GM19240 (cell line): ENCODE data around the gene TMEM97.
A peak's percentile ranks its signal among the peaks of the same experiment; 100 is the strongest.
"Not testable (repeated sequence)": the region's sequence is repeated elsewhere in the genome, so short reads cannot be mapped to it uniquely, and the experiment has no call there.

Experiments
- DNase-seq: peaks from one replicate; pipeline ENCODE4 v3.0.0; 2011; ENCODE audit warnings: low spot score; ENCODE audit not compliant: insufficient read length

TMEM97 gene

DNA sequence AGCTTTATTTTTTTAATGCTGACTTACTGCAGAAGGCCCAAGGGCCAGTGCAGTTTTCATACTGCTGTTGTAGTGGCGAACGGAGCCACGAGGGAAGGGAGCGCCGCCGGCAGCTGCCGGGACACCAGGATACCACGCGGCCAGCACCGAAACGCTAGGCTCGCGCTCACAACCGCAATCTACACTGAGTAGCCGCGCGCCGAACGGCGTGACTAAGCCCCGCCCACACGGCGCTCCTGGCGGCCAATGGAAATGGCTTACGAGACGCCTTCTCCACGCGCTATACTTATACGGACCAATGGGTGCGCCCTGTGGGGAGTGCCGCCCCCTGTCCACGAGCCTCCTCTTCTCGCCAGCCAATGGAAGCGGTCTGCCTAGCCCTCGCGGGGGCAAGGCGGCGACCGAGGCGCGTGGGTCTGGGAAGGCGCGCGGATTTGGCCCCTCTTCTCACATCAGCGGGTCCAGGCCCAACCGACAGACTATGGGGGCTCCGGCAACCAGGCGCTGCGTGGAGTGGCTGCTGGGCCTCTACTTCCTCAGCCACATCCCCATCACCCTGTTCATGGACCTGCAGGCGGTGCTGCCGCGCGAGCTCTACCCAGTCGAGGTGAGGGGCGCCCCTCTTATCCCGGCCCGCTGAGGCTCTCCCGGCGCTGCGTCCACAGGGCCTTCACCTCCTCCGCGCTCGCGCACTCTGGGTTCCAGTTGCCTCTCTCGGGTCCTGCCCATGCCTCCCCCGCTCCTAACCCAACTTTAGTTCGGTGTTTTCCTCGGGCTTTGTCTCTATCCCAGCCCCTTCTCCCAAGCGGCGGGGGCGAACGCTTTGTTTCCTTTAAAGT lies at the start of gene TMEM97:
TSS of gene TMEM97 (plus strand) at position 442 of the 839 bp plus-strand sequence. CDS start at position 482, 40 bp downstream.
- DNase-seq, result peak; percentile 85

DNA sequence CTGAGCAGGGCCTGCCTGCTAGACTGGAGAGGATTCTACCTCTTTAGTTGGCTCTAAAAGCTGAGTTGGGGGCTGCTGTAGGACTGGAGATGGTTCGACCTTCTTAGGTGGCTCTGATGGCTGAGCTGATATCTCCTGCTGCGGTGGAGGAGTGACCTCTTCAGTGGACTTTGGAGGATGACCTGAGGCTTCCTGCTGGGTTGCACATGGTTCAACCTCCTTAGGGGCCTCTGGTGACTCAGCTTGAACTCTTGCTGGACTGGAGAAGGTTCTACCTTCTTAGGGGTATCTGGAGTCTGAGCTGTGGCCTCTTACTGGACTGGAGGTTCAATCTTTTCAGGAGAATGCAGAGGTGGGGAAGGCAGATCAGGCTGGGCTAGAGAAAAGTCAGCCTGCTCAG lies 48.9 kb upstream of the TMEM97 start:
- no peak for DNase-seq

DNA sequence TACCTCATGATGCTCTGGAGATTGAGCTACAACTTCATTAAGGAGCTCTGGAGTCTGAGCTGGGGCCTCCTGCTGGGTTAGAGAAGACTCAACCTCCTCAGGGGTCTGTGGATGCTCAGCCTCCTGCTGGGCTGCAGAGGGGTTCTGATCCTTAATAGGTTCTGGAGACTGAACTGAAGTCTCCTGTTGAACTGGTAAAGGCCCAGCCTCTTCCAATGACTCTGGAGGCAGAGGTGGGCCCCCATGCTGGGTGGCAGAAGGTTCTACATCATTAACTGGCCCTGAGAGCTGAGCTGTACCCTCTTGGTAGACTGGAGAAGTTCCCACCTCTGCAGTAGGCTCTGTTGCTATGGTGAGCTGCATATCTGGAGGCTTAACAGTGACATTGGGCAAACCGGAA lies 48.1 kb upstream of the TMEM97 start:
- no peak for DNase-seq

DNA sequence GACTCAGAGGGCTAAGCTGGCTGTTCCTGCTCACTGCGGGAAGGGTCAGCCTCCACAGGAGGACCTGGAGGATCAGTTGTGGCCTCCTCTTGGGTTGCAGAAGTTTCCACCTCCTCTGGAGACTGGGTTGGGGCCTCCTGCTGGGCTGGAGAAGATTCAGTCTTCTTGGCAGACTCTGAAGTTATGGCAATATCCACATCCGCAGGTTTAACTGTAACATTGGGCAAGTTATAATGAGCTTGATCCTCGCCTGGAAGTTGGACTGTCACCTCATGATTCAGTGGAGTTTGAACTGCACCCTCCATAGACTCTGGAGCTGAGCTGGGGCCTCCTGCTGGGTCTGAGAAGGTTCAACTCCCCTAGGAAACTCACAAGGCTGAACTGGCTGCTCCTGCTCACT lies 47.6 kb upstream of the TMEM97 start:
- DNase-seq, result no peak

DNA sequence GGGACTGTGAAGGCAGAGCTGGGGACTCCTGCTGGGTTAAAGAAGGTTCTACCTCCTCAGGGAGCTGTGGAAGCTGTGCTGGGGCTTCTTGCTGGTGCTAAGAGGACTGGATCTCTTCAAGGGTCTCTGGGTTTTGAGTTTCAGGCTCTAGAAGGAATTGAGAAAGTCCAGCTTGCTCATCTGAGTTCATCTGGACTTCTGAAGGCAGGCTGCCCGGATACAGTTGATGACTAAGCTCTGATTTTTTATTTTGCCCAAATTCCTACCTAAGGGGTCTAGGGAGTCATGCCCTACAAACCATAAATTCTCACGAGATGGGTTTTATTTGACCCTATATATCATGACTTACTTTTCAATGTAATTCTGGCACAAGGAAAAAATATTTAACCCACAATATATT lies 46.8 kb upstream of the TMEM97 start:
- no peak for DNase-seq

DNA sequence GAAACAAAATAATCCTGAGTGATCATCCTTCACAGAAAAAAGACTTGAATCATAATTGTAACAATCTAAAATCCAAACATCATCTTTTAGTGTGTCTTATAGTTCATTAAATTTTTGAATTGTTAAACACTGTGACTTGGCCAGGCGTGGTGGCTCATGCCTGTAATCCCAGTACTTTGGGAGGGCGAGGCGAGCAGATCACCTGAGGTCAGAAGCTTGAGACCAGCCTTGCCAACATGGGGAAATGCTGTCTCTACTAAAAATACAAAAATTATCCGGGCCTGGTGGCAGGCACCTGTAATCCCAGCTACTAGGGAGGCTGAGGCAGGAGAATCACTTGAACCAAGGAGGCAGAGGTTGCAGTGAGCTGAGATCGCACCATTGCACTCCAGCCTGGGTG lies 45.7 kb upstream of the TMEM97 start:
- DNase-seq, result not testable (repeated sequence)

DNA sequence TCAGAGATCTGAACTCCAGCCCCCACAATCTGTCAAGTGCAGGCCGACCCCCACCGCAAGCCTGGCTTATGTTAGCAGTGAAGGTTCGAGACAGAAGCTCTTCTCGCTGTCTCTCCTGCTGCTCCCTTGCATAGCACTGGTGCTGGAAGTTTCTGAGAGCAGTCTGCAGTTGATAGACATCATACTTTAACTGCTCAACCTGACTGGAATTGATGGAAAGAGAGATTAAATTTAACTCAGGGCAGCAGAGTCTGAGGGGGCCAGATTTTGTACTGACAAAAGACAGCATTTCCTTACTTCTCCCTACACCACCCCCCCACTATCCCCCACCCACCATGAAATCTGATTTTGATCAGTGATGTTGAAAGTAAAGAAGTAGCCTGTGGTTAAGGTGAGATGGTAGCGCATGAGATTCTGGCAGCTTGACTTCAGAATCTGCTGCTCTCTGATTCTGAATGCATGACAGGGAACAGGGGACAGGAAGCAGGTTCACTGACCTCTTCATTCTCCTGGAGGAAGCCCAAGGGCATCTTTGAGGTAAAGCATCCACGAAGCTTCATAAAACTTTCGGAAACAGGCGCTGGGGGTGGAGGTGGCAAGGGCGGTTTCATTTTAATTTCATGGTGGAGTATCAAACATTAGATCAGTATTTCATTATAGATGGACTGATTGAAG lies 44.3 kb upstream of the TMEM97 start:
- DNase-seq, result no peak

DNA sequence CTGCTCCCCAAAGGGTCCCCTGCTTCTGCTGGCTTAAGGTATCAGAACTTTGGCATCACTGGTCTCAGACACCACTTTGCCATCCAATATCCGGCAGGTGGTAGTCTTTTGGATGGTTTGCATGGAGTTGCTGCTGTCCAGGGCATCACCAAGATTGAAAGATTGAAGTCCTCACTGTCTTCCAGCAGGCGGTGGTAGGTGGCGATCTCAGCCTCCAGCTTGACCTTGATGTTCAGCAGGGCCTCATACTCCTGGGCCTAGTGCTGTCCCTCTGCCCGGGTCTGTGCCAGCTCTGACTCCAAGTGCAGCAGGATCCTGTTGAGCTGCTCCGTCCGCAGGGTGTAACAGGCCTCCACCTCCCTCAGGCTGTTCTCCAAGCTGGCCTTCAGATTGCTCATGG lies 43.0 kb upstream of the TMEM97 start:
- no peak for DNase-seq

DNA sequence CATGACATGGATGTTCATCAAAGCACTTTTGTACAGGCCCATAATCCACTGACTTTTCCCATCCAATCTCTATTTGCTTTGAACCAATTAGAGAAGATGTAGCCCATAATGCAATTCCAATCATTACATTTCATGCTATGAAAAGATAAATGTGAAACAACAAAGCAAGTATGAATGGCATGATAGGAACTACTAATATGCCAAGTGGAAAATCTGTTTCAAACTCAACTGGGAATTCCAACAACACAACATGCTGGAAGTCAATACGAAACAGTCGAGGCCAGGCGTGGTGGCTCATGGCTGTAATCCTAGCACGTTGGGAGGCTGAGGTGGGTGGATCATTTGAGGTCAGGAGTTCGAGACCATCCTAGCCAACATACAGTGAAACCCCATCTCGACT lies 39.6 kb upstream of the TMEM97 start:
- DNase-seq, result no peak

DNA sequence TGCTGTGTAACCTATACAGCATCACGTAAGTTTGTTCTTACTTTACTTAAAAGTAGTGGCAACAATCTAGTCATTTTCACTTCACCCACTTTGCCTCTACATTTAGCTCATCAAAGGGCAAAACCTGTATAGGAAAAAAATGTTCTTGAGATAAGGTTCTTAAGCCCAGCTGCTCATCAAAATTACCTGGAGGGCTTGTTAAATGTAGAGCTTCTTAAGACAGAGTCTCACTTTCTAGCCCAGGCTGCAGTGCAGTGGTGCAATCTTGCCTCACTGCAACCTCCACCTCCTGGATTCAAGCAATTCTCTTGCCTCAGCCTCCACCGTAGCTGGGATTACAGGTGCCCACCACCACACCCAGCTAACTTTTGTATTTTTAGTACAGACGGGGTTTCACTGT lies 38.2 kb upstream of the TMEM97 start:
- DNase-seq, result no peak

DNA sequence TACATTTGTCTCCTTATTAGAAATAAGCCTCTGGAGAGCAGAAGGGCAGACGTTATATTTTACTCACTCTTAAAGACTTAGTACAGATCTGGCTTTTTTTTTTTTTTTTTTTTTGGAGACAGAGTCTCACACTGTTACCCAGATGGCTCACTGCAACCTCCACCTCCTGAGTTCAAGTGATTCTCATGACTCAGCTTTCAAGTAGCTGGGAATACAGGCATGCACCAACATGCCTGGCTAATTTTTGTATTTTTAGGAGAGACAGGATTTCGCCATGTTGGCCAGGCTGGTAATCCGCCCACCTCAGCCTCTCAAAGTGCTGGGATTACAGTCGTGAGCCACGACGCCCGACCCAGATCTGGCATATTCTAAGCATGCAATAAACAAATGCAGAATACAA lies 36.4 kb upstream of the TMEM97 start:
- DNase-seq, result no peak

DNA sequence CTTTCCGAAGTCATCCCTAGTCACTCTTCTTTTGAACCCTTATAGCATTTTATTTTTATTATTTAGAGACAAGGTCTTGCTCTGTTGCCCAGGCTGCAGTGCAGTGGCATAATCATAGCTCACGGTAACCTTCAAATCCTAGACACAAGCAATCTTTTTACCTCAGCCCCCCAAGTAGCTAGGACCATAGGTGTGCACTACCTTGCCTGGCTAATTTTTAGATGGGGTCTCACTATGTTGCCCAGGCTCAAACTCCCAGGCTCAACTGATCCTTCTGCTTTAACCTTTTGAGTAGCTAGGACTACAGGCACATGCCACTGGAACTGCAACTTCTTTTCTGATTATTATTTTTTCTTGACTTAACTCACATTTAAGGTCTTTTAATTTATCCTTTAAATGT lies 33.0 kb upstream of the TMEM97 start:
- no peak for DNase-seq

DNA sequence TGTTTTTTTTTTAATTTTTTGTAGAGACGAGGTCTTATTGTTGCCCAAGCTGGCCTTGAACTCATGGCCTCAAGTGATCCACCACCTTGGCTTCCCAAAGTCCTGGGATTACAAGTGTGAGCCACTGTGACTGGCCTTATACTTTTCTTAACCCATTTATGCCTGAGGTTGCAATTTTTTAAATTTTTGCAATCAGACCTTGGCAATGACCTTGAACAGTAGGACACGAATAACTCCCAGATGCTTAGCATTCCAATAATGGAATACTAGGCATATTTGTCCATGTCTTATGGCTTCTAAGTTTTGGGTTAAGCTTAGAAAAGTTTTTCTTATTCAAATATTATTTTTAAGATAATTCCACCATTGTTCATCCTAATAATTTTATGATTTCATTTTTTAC lies 28.3 kb upstream of the TMEM97 start:
- DNase-seq, result no peak

DNA sequence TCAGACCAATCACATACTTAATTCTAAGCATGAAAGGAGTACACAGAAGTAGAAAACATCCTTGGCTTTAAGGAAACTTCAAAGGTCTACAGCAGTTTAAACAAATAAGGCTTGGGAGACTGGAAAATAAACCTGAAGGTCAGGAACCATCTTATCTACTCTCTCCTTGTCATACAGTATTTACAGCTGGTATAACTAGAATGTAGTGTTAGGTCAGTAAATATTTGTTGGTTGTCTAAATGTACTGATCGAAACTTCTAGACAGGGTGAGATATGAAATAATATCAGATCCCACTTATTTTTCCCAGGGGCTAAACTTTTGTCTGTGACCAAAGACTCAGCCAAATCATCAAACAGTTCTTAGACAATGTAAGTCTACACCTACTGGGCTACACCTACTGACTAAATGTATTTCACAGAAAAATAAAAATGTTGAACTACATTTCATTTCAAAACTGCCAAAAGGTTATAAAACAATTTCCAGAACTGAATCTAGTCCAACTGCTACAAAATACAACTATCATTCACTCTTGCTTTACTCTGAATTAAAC lies 27.1 kb upstream of the TMEM97 start:
- DNase-seq, result no peak

DNA sequence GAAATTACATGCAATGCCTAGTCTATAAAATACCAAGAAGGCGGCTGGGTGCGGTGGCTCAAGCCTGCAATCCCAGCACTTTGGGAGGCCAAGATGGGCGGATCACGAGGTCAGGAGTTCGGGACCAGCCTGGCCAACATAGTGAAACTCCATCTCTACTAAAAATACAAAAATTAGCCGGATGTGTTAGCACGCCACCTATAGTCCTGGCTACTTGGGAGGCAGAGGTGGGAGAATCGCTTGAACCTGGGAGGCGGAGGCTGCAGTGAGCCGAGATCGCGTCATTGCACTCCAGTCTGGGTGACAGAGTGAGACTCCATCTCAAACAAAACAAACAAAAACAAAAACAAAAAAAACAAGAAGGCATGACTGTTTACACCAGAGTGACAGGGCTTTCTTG lies 26.1 kb upstream of the TMEM97 start:
- not testable (repeated sequence) for DNase-seq

DNA sequence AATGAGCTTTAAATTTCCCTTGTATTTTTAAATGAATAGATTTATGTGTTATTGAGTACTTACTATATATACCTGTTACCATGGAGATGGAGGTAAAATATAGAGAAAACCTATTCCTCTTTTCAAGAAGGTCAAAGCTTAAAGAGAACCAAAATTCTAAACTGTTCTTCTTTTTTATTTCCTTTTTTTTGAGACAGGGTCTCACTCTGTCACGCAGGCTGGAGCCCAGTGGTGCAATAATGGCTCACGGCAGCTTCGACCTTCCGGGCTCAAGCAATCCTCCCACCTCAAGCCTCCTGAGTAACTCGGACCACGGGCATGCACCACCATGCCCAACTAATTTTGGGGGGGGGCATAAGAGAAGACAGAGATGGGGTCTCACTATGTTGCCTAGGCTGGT lies 25.0 kb upstream of the TMEM97 start:
- DNase-seq, result no peak

DNA sequence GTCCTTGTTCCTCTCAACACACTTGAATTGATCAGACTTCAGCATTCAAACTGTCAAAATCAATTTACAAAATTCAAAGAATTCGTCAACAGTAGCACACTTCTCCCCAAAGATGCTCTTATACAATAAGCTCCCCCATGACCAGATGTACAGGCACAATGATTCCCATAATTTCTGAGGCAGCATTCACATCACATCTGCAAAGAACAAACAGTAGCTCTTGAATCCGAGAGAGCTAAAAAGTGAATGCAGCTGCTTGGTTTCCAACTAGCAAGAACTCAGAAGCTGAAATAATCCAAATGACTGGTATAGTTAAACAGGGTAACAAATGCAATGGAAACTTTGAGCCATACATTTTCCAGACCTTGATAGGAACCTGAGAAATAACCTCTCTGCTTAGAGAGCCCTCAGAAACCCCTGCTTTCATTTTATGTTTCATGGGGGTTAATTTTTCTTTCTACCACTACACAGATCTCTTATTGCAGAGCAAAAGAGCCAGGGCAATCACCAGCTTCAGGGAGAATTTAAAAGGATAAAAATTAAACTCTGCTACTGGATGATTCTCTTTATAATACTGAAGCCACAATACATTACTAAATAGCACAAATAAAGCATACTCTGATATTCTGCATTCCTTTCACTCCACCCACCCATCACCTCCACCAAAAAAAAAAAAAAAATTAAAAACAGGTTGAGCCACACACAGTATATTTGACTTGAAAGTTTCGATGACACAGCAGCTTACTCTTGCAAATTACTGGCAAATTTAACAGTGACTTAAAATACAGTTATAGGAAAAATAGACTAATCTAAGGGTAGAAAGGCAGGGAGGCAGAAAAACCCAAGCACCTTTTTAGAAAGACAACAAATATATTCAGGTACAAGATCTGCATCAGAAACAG lies 23.1 kb upstream of the TMEM97 start:
- no peak for DNase-seq

DNA sequence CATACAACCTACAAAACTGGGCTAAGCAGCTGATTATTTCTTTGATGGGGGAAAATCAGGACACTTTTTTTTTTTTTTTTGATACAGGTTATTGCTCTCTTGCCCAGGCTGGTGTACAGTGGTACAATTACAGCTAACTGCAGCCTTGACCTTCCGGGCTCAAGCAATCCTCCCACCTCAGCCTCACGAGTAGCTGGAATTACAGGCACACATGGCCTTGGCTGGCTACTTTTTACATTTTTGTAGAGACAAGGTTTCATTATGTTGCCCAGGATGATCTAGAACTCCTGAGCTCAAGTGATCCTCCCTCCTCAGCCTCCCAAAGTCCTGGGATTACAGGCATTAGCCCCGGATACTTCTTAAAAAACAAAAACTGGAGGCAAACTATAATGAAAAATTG lies 20.6 kb upstream of the TMEM97 start:
- DNase-seq, result no peak

DNA sequence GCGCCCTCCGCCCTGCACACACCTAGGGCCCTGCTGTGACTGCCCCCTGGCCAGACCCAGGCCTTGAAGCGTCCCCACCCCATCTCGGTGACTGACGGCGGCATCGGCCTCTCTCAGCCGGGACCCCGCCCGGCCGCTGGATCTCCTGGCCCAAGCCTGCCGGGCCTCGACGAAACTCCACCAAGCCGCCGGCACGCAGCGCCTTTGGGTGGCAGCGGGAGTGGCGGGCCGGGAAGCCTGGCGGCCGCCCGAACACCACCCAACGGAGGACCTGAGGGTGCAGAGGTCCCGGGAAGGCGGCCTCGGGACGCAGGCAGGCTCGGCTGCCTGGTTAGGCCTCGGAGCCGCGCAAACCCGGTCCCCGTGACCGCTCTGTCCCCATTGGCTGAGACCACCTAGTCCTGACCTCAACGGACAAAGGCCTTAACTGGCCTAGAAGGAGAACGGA lies 12.0 kb upstream of the TMEM97 start:
- no peak for DNase-seq

DNA sequence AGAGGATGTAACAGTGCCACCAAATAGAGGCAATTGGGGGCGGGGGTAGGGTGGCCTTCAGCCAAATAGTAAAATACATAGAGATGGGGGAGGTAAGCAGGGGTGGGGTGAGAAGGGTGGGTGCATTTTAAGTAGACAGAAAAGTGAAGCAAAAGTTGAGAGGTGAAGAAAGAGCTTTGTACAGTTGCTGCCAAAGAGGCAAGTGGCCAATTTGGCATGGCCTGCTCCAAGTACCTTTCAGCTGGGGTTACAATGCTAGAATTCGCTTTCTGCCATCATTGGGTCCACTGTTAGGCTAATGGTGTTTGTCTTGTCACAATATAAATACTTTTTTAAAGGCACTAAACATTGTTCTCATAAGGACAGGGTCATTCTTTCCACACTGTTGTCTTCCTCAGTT lies 5.2 kb upstream of the TMEM97 start:
- DNase-seq, result no peak

DNA sequence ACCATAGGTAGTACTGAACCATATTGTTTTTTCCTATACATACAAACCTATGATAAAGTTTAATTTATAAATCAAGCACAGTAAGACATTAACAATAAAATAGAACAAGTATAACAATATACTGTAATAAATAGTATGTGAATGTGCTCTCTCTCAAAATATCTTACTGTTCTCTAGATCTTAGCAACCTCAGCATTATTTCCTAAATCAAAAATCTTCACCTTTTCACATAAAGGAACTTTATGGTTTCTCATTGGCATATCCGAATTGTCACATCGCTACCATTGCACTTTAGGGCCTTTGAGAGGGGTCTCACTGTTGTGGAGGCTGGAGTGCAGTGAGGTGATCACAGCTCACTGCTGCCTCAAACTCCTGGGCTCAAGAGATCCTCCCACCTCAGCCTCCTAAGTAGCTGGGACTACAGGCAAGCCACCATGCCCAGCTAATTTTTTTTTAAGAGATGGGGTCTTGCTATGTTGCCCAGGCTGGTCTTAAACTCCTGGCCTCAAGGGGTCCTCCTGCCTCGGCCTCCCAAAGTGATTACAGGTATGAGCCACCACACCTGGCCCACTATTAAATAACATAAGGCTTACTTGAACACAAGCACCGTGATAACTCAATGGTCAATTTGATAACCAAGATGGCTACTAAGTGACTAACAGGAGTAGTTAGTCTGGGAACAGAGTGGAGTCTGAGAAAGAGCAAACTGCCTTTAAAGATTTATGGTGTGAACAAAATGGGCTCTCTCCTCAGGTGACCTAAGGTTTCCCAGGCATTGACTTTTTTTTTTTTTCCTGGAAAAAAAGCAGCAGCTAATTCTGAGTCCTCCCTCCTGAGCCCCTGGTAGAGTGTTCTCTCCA lies 2.9 kb upstream of the TMEM97 start:
- no peak for DNase-seq
